Measurements from ENCODE around the gene PRLHR.

DNA sequence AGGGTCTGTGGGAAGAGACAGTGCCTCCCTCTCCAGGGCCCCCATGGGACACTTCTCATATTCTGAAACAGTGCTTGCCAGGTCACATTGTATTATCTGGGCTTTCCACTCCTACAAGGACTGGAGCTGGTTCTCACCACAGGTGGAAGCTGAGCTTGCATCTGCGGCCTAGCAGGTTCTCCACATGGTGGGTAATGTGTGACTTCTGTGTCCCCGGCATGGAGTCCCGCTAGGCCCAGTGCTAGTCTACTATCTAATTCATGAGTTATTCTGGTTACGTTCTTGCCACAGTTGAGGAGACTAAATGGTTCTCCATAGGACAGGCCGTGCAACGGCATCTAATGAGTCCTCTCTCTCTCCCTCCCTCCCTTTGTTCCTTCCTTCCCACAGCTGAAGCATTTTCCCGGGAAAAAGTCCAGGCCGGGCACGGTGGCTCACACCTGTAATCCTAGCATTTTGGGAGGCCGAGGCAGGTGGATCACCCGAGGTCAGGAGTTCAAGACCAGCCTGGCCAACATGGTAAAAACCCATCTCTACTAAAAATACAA, 27.7 kb downstream of the PRLHR start:
- TF ChIP-seq, protein P1, sequence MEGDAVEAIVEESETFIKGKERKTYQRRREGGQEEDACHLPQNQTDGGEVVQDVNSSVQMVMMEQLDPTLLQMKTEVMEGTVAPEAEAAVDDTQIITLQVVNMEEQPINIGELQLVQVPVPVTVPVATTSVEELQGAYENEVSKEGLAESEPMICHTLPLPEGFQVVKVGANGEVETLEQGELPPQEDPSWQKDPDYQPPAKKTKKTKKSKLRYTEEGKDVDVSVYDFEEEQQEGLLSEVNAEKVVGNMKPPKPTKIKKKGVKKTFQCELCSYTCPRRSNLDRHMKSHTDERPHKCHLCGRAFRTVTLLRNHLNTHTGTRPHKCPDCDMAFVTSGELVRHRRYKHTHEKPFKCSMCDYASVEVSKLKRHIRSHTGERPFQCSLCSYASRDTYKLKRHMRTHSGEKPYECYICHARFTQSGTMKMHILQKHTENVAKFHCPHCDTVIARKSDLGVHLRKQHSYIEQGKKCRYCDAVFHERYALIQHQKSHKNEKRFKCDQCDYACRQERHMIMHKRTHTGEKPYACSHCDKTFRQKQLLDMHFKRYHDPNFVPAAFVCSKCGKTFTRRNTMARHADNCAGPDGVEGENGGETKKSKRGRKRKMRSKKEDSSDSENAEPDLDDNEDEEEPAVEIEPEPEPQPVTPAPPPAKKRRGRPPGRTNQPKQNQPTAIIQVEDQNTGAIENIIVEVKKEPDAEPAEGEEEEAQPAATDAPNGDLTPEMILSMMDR (conservative IDR thresholded peaks at IDR 0.05; ENCODE audit: low read depth, low read length): no peak
- TF ChIP-seq CEBPB (IDR thresholded peaks at IDR 0.05; ENCODE audit: low read depth, low read length) (no peak), SMC3 (IDR thresholded peaks at IDR 0.05; ENCODE audit: low read depth, low read length) (no peak), POLR2A (IDR thresholded peaks at IDR 0.05; ENCODE audit: low read depth, low read length) (no peak), RCOR1 (IDR thresholded peaks at IDR 0.05; ENCODE audit: insufficient replicate concordance, low read length) (no peak), MAFK (IDR thresholded peaks at IDR 0.05; ENCODE audit: low read depth, low read length) (no peak), RAD21 (IDR thresholded peaks at IDR 0.05; ENCODE audit: low read length) (no peak), MXI1 (IDR thresholded peaks at IDR 0.05; ENCODE audit: borderline replicate concordance, low read depth, low read length) (no peak)
